SU-DHL-6 (cell line): ENCODE data around the gene CDK14.

ENCODE experiments used
- EZH2phosphoT487 ChIP-seq: fragments of 200-600 bp; sonication (generic), shearing (Covaris generic); conservative IDR thresholded peaks from 2 replicates; pipeline ENCODE4 v1.6.1; 2018; ENCODE audit warnings: mild to moderate bottlenecking, antibody characterized with exemption, low read length, moderate library complexity, mixed read lengths
- TF ChIP-seq, protein P1 (sequence below): fragments of 200-600 bp; sonication (generic); IDR thresholded peaks from one replicate; pipeline ENCODE4 v1.5.1; 2017; ENCODE audit warnings: antibody characterized with exemption, mild to moderate bottlenecking, low read length, moderate library complexity; ENCODE audit not compliant: insufficient read depth, poor library complexity, severe bottlenecking

DNA sequence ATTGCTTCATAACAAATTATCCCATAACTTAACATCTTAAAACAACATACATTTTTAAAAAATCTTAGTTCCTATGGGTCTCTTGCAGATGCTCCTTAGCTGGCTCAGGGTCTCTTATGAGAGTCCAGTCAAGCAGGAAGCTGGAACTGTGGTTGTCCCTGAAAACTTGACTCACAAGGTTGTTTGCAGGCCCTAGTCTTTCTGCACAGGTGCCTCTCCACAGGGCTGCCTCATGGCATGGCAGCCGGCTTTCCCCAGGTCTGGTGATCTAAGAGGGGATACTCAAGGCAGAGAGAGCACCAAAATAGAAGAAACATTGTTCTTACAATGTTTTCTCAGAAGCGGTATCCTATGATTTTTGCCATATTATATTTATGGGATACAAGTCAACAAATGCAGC is 127.1 kb downstream of the CDK14 start:
- TF ChIP-seq, protein P1, sequence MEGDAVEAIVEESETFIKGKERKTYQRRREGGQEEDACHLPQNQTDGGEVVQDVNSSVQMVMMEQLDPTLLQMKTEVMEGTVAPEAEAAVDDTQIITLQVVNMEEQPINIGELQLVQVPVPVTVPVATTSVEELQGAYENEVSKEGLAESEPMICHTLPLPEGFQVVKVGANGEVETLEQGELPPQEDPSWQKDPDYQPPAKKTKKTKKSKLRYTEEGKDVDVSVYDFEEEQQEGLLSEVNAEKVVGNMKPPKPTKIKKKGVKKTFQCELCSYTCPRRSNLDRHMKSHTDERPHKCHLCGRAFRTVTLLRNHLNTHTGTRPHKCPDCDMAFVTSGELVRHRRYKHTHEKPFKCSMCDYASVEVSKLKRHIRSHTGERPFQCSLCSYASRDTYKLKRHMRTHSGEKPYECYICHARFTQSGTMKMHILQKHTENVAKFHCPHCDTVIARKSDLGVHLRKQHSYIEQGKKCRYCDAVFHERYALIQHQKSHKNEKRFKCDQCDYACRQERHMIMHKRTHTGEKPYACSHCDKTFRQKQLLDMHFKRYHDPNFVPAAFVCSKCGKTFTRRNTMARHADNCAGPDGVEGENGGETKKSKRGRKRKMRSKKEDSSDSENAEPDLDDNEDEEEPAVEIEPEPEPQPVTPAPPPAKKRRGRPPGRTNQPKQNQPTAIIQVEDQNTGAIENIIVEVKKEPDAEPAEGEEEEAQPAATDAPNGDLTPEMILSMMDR, result no peak
- TF ChIP-seq EZH2phosphoT487, result no peak
